Activated naive CD4-positive, alpha-beta T cell (primary cell): Measurements from ENCODE around the gene KMT2C.
"Not testable (repeated sequence)": the region's sequence is repeated elsewhere in the genome, so short reads cannot be mapped to it uniquely, and the experiment has no call there.

Experiments used
- DNase-seq, 4 experiments: peaks; one replicate each; lab custom pipeline; 2025; lab: John Stamatoyannopoulos, UW

KMT2C gene

DNA sequence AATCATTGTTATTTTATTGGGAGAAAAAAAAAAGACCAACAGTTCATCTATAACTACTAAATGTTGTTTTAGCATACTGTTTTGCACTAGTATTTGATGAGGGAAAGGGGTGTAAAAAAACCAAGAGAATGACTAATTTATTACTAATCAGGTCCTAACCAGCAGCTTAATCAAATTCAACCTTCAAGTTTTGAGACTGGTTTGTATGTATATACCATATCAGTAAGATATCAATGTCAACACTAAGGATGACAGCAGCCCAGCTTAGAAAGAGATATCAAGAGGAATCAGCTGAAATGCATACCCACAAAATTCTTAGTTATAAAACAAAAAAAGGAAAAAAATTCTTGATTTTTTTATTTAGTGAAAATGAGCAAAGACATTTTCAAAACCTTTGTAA, 122.6 kb downstream of the KMT2C start:
- no peak for DNase-seq

DNA sequence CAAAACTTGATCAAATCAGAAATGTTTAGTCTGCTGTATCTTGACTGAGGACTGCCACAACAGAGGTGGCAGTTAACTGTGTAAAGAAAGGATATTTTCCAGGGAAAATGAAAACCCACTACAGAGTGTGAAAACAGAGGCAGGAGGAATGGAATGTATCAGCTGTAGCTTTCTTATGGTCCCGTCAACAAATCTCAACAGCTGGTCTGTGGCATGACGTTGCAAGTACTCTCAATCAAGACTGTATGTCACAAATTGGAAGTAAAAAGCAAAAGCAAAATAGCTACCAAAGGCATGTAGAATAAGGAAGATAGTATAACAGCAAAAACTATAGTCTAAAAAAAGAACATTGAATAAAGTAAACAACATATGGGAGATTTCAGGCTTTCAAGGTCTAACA, 123.5 kb downstream of the KMT2C start:
- no peak for DNase-seq

DNA sequence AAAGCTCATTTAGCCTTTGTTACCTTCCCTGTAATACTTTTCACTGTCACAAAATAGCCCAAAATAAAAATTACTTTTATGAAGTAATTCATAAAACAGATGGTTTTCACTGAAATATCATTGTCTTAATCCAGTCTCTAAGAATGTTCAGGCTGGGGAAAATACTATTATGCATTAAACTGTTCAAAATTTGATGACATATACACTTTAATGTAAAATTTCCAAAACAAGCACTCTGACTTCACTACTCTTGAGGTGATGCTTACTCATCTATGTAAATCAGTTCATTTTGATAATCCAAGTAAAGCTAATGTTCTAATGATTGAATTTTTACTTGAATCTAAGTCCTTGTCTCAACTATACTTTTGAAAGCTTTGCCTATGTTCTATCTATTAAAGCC, 127.9 kb downstream of the KMT2C start:
- no peak for DNase-seq

DNA sequence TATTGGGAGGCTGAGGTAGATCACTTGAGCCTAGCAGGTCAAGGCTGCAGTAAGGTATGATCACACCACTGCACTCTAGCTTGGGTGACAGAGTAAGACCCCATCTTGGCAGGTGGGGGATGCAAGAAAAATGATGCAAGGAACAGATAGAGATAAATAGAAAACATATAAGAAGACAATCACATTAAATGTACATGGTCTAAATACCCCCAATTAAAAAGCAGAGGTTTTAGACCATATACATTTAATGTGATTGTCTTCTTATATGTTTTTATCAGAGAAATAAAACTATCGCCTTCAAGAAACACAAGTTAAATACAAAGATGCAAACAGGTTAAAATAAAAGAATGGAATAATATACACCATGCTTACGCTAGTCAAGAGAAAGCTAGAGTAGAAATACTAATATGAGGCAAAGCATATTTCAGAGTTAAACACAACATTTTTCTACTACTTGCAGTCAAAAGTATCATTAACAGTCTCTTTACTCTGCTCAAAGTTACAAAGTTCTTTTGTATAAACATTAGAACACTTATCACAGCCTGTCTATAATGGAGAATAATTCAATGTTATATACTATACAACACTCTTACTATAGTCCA, 136.2 kb downstream of the KMT2C start:
- DNase-seq: not testable (repeated sequence)

DNA sequence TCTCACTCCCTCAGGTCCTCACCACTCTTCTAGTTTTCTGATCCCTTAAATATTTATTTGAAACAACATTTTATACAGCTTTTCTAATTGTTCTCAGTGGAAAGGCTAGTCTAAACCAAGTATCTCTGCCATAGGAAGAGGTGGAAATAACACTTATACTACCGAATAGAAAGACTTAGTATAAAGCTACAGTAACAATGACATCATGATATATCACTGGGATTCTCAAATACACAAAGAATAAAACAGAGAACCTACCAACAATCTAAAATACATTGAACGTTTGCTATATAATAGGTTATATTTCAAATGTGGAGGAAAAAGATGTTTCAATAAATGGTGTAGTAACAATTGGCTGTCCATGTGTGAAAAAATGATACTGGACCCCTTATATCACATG, 142.9 kb downstream of the KMT2C start:
- no peak for DNase-seq

DNA sequence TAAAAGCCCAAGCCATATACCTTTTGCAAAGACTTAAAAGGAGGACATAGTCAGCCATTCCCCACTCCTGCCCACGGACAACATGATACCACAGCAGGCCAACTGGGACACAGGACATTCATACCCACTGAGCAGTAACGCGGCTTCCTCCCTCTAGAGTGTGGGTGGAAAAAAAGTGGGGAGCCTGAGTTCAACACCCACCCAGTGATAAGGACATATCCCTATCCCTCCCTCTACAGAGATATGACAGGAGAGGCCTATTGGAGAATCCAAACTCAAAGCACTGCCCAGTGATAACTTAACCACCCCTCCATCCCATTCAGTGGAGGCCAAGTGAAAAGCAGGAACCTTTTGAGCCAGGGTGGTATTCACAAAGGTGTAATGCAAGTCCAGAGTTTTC, 148.8 kb downstream of the KMT2C start:
- not testable (repeated sequence) for DNase-seq

DNA sequence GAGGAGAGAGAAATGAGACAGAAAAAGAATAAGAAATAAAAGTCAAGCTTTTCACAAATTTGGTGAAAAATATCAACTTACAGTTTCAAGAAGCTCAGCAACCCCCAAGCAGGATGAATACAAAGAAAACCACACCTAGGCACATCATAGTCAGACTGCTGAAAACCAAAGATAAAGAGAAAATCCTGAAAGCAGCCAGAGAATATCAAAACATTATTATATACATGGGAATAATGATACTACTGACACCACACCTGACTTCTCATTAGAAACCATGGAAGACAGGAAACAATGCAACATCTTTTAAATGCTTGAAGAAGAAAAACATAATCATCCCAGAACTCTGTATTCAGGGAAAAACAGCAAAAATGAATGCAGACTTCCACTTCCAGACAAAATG, 149.6 kb downstream of the KMT2C start:
- DNase-seq: not testable (repeated sequence)

DNA sequence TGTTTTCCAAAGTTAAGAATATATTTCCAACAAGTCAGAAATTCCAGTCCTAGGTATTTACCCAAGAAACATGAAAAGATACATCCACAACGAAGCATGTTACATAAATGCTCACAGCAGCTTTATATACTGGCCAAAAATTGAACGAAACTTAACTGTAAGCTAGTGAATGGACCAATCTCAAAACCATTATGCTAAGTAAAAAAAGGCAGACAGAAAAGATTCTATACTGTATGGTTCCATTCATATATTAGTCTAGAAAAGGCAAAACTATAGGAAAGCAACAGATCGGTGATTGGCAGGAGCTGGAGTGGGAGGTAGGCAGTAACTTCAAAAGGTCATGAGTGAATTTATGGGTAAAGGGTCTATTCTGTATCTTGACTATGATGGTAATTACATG, 150.8 kb downstream of the KMT2C start:
- not testable (repeated sequence) for DNase-seq

DNA sequence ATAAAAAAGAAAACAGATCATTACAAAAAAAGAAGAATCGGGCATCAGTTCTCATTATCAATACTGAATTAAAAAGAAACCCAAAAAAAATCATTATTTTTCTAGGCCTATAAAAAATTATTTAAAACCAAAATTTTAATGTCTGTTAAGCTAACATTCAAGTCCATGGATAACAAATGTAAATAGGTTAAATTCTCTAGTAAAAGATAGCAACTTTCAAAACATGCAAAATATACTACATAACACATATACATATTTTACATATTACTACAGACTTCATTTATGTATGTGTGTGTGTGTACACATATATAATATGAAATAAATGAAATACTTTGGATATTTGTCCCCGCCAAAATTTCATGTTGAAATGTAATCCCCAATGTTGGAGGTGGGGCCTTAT, 158.1 kb downstream of the KMT2C start:
- not testable (repeated sequence) for DNase-seq

DNA sequence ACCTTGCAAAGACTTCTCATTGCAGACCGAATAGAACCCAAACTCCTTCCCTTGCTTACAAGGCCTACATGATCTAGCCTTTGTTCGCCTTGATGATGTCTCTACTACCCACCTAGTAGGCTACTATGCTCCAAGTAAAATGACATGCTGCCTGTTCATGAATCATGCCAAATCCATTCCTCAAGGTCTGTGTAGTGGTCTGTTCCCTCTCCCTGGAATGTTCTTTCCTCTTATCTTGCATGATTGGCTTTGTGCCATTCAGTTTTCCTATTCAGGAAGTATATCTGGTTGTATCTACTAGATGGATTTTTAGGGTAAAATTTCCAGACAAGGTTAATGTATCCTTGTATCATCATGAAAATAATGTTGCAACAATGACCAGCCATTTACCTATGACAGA, 165.4 kb downstream of the KMT2C start:
- not testable (repeated sequence) for DNase-seq

DNA sequence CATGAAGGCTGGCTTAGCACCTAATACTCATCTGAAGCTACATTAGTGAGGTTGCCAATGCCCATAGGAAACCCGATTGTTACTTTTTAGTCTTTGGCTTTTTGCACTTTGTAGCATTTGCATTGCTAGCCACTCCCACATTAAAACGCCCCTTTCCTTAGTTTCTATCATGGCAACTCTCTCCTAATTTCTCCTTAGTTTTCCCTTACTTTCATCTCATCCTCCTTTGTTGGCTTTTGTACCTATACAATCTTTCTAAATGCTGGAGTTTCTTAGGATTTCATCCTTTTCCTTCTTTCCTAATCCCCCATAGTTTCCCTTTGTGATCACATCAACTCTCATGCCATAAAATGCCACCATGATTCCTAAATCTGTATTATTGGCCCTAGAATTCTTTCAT, 168.9 kb downstream of the KMT2C start:
- DNase-seq: not testable (repeated sequence)

DNA sequence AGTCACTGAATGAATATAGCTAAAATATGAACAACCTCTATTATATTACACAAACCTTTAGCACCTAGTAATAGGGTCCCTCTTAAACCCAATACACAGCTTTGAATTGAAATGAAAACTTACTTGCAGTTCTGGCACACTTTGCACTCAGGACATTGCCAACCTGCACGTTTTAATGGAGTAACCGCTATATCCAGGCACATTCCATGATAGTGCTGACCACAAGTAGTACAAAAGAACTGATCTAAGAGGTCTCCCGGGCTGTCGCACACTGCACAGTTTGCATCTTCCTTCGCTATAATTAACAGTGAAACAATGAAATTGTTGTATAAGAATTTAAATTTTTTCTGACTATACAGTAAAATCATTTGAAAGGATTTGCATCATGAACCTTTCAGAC, 170.9 kb downstream of the KMT2C start:
- not testable (repeated sequence) for DNase-seq

DNA sequence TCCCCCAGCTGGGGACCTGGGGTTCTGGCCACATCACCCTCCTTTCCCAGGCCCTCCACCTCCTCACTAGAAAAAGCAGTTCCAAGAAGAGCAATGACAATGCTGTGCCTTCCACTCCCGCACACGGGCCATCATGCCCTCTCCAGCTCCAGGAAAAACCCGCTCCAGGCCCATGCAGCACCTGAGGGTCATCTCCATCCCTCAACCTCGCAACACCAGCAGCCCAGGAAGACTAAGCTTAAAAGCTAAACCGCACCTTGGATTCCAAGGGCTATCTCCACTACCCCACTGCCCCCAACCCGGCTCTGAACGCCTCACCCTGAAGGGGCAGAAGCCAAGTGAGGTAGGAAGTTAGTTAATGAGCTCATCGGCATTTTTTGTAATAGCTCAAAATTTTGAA, 173.7 kb downstream of the KMT2C start:
- DNase-seq: not testable (repeated sequence)

DNA sequence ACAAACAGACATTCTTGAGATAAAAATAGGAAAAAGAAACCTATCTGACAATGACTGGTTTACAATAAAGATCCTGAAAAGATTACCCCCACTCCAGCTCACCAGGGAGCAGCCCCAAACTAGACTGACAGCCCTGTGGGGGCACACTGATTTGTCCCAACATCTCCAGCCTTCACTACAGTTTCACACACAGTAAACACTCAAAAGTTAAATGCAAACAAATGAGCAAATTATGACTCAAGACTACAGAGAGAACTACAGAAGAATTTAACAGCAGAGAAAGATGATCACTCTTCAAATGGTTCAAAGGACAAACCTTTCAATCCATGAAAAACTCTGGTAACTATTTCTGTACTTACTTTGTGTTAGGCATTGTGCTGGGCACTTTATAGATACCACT, 176.2 kb downstream of the KMT2C start:
- not testable (repeated sequence) for DNase-seq

DNA sequence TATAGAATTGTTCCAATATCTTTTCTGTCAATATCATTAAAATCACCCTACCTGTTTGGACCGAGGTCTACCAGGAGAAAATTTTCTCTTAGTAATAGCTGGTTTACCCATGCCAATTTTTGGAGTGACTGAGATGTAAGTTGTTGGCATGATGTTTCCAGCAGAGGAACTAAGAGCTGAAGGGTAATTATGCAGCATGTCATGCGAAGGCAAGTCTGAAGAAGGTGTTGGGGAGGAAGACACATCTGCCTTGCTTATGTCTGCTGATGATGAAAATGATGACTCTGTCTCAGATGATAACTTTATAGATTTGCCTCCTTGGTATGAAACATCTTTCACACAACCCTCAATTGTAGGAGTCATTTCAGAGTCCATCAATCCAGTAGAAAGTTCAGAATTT, 188.0 kb downstream of the KMT2C start:
- DNase-seq: not testable (repeated sequence)

DNA sequence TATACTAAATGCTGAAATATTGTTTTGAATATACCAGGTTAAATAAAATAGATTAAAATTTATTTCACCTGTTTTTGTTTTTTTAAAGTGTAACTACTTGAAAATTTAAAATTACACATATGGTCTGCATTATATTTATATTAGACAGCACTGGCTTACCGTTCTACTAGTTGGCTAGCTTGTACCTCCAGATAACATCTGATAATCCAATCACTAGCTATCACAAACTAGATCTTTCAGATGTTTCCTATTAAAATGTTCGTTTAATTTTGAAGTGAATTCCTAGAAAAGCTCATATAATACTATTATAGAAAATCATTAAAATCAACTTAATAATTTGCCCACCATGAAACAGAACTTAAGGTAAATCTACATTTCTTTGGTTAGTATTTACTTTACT, 190.4 kb downstream of the KMT2C start:
- DNase-seq: not testable (repeated sequence)

DNA sequence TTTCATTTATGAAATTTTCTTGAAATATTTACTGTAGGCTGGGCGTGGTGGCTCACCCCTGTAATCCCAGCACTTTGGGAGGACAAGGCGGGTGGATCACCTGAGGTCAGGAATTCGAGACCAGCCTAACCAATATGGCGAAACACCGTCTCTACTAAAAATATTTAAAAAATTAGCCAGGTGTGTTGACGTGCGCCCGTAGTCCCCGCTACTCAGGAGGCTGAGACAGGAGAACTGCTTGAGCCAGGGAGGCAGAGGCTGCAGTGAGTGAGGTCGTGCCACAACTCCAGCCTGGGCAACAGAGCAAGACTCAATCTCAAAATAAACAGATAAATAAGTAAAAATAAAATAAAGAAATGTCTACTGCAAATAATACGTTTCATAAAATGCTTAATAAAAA, 192.3 kb downstream of the KMT2C start:
- not testable (repeated sequence) for DNase-seq

DNA sequence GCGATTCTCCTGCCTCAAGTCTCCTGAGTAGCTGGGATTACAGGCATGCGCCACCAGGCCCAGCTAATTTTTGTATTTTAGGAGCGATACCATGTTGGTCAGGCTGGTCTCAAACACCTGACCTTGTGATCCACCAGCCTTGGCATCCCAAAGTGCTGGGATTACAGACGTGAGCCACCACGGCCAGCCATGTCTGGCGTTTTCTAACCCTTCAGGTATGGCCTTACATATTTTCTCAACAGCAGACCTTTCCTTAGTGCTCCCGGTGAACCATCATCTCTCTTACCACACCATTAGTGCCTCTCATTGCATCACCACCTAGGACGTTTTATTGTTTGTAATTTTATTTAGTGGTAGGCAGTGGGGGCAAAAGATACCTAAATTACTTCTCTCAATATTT, 194.5 kb downstream of the KMT2C start:
- DNase-seq: not testable (repeated sequence)

DNA sequence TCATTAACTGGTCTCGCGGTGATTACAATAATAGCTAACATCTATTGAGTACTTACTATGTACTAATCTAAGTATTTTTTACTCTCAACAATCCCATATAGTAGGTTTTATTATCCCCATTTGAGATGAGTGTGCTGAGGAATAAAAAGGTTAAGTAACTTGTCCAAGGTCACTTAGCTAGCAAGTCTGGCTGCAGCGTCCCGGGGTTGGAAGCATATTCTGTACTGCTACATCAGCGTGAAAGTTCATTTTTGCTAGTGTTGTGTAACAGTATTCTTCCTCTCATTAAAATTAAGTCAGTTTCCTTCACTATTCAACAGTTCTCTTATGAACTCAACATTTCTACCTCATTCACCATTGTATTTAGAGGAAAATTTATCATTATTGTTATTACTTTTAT, 199.5 kb downstream of the KMT2C start:
- DNase-seq: not testable (repeated sequence)

DNA sequence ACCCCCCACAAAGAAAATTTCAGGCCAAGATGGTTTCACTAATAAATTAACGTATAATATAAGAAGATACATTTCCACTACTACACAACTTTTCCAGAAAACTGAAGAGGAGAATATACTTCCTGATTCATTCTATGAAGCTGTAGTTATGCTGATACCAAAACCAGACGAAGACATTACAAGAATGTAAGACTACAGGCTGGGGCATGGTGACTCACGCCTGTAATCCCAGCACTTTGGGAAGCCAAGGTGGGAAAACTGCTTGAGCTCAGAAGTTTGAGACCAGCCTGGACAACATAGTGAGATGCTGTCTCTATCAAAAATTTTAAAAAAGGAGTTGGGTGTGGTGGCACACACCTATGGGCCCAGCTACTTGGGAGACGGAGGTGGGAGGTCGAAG, 201.4 kb downstream of the KMT2C start:
- DNase-seq: not testable (repeated sequence)

DNA sequence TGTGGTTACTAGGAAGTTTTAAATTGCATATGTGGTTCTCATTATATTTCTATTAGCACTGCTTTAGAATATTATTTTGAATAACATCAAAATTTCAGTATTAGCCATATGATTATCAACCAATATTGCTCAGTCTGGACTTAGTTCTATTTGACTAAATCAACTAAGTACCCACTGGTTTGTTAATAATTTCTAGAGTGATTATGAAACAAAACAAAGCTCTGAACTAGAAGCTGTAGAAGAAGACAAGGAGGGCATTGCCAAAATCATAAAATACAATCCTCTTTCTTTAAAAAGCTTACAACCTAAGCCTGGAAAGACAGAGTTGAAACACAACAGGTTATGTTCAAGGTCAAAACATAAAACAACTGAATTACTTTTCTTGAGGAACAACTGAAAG, 204.7 kb downstream of the KMT2C start:
- no peak for DNase-seq

DNA sequence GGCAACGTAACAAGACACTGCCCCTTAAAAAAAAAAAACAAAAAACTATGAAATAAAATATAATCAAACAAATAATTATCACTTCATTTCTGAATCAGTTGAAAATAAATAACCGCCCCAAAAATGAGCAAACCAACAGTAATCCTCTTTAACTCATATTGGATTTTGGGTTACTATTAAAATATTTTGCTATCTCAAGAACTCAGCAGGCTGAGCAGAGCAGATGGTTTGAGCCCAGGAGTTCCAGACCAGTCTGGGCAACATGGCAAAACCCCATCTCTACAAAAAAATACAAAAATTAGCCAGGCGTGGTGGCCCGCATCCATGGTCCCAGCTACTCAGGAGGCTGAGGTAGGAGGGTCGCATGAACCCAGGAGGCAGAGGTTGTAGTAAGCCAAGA, 216.2 kb downstream of the KMT2C start:
- not testable (repeated sequence) for DNase-seq

DNA sequence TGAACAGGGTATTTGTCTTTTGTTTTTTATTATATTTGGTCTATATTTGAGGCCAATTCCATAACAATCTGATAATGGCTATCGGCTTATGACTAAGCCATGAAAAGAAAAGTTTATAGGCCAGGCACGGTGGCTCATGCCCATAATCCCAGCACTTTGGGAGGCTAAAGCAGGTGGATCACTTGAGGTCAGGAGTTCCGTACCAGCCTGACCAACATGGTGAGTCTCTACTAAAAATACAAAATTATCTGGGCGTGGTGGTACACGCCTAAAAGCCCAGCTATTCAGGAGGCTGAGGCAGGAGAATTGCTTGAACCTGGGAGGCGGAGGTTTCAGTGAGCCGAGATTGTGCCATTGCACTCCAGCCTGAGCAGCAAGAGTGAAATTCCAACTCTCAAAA, 227.0 kb downstream of the KMT2C start:
- DNase-seq: not testable (repeated sequence)

DNA sequence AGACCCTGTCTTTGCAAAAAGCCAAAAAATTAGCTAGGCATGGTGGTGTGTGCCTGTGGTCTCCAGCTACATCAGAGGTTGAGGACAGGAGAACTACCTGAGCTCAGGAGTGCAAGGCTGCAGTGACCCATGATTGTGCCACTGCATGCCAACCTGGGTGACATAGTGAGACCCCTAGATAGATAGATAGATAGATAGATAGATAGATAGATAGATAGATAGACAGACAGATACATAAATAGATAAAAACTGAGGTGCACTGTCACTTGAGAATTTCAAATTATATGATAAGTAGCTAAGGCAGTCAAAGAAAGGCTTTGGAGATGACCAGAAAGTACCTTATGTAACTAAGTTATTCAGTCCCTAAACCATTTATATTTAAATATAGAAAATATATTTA, 231.4 kb downstream of the KMT2C start:
- not testable (repeated sequence) for DNase-seq

DNA sequence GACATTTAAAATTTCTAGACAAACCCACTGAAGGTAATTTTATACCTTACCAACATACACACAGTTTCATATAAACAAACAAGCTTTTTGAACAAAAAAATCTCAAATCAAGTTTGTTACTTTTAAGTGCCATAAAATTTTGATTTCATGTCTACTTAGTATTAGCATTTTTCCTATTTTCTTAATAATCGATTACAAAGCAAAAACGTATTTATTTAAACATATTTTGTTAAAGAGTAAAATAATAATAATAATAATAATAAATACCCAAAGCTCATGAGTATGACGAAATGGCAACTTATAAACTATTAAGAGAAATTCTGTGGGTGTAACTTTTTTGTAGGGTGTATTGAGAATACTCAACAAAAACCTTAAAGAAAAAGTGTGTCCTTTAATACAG, 232.7 kb downstream of the KMT2C start:
- DNase-seq: no peak
